D341Med (cell line): ENCODE results near the gene AP4M1.
"Not testable (repeated sequence)": the region's sequence is repeated elsewhere in the genome, so short reads cannot be mapped to it uniquely, and the experiment has no call there.

Source experiments
- DNase-seq: peaks from one replicate; pipeline ENCODE4 v3.0.0; 2012; ENCODE audit warnings: low spot score

The AP4M1 gene

DNA sequence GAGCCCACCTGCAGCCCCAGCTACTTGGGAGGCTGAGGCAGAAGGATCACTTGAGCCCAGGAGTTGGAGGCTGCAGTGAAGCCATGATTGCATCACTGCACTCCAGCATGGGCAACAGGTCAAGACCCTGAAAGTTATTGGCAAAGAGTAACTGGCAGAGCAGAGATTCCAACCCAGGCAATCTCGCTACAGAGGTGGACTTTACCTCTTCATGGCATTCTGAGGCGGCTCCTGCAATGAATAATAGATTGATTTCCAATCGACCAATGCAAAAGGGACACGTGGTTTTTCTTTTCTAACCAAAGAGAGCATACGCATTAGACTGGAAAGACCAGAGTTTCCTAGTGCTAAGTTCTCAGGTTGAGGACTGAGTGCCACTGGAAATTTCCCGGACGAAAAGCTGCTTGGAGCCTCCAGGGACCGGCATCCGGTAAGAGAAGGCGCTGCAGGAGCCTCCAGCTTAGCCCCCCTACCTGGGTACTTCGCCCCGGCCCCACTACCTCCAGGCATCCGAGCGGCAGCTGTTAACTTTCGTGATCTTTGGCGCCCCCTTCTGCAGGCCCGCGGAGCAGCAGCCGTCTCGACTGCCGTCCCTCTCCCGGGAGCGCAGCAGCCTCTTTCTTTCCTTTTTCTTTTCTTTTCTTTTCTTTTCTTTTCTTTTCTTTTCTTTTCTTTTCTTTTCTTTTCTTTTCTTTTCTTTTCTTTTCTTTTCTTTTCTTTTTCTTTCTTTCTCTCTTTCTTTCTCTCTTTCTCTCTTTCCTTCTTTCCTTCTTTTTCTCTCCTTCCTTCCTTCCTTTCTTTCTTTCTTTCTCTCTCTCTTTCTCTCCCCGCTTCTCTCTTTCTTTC lies 29.4 kb downstream of the AP4M1 start:
- peak; percentile 87 for DNase-seq

GRCh38 chr7:100132126-100132525 lies 30.7 kb downstream of the AP4M1 start:
- no peak for DNase-seq

DNA sequence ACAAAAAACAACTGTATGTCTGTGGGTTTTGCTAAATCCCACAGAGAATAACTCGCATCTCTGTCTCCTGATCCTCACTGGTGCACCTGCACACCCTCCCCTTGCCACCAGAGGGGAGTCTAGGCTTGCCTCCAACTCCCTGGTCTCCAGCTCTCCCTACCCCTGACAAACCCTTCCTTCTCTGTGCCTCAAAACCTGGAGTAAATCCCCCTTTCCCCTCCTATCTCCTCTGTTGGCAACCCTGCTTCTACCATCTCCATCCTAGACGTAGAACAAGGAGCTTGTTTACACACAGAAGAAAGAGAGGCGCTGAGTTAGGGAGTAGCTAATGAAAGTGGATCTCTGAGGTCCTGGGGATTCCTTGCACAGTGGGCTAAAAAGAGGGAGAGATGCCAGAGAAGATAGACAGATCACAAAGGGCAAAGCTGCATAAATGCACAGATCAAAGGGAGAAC lies 31.3 kb downstream of the AP4M1 start:
- peak; percentile 86 for DNase-seq

- DNase-seq: no peak
These were observed 36.7 kb downstream of the AP4M1 start for GRCh38 chr7:100137851-100138760.

DNA sequence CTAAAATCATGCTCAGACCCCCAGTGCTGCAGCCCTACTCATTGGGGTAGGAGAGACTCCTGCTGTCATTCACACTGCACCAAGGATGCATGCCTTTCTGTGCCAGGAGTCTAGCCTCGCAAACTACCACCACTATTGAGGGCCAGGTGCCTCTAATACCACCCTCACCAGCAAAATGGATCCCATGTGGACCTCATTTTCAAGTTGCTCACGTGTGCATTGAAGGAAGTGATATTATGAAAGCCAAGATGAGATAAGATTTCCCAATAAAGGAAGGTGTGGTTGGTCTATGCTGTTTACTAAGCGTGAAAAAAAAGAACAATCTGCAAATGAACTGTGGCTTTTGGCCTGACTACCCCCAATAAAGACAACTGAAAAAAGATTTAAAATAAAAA lies 40.1 kb downstream of the AP4M1 start:
- no peak for DNase-seq

- no peak for DNase-seq
These were observed 41.0 kb downstream of the AP4M1 start for GRCh38 chr7:100142461-100142860.

DNA sequence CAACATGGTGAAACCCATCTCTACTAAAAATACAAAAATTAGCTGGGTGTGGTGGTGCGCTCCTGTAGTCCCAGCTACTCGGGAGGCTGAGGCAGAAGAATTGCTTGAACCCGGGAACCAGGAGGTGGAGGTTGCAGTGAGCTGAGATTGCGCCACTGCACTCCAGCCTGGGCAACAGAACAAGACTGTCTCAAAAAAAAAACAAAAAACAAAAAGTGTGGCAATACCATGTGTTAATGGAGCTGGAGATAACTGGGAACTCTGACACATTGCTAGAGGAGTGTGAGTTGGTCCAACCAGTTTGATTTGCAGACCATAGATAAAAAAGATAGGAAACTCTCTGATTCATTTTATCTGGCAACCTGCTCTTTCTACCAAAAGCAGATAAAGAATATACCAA lies 44.9 kb downstream of the AP4M1 start:
- not testable (repeated sequence) for DNase-seq

- no peak for DNase-seq
These were observed 45.8 kb downstream of the AP4M1 start for GRCh38 chr7:100147278-100147677.

DNA sequence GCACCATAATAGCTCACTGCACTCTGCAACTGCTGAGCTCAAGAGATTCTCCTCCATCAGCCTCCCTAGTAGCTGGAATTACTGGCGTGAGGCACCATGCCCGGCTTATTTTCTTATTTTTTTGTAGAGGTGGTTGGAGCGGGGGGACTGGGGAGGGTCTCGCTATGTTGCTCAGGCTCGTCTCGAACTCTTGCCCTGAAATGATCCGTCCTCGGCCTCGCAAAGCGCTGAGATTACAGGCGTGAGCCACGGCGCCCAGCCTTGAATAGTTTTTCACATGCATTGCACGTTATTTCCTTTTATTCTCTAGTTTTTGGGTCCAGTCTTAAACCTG lies 46.7 kb downstream of the AP4M1 start:
- no peak for DNase-seq

DNA sequence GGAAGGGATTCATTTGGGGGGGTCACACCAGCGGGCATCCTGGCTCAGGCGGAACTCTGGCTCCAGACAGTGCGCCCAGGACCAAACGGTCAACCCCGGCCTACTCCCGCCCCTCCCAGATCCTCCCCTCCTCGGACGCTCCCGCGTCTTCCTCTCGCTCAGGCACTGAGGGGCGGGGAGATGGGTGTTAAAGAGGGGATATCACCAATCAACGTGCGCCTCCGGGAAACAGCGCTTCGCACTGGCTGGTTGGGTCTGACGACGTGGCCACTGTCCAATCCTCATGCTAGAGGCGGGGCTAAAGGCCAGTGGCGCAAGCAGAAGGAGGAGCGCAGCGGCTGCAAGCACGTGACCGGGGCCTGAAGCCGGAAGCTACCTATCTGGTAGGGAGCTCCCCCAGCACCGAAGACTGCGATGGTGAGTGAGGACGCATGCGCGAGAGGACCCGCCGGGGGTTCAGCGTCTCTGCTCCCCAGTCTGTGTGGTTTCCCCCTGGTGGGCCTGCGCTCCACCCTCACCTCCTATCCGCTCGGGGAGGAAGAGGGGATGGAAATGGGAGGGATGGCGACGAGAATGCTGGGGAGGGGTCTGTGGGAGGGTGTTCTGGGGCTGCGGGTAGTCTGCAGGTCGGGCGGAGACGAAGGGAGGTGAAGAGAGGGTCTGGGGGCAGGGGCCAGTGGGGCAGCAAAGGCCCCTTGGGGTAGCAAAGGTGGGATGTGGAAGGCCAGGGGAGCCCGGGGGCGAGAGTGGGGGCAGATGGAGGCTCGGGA lies 47.3 kb downstream of the AP4M1 start, which contains the start of gene LAMTOR4:
Gene LAMTOR4 (plus strand): TSS at position 360 of the 770 bp plus-strand sequence. CDS start 55 bp downstream, at position 415.
- peak; percentile 97 for DNase-seq

DNA sequence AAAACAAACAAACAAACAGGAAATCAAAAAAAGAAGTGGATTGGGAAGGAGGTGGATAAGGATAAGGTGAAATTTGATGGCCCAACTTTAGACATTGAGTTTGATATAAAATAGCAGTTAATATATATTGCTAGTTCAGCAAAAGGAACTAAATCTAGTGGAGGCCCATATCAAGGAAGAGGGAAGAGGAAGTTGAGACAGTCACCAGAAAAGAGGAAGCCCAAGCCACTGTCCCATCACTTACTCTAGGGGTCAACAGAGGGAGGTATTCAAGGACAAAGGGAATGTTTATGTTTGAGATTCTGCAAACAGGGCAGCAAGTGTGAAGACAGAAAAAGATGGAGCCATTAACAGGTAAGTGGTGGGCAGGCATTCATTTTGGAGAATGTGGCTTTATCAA lies 51.0 kb downstream of the AP4M1 start:
- DNase-seq: no peak

- no peak for DNase-seq
These were observed 51.7 kb downstream of the AP4M1 start for GRCh38 chr7:100152937-100153666.

- DNase-seq: peak; percentile 18
These were observed 52.5 kb downstream of the AP4M1 start for GRCh38 chr7:100153708-100154535.

- no peak for DNase-seq
These were observed 53.4 kb downstream of the AP4M1 start for GRCh38 chr7:100154651-100155491.

- no peak for DNase-seq
These were observed 54.3 kb downstream of the AP4M1 start for GRCh38 chr7:100155553-100156317.

GRCh38 chr7:100156331-100157068 lies 55.1 kb downstream of the AP4M1 start:
- no peak for DNase-seq

DNA sequence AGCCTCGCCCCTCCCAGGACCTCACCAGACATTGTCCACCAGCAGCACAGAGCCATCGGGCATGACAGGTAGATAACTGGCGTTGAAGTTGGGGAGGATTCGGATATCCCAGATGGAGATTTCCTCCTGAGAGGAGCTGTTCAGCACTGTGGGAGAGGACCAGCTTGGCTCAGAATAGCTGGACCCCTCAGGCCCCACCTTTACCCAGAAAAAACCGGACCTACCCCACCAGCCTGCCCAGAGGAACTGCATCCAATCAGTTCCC lies 55.6 kb downstream of the AP4M1 start:
- DNase-seq: no peak
